A549 (cell line): ENCODE results near the gene PCDH12. TPM values are rescaled to one million over a fixed set of nuclear protein-coding genes. Genes with fewer than 3 reads are reported as not detected.

Experiments used
- ATAC-seq, 2 experiments: fragments of 200-7000 bp in 1 of 2; fragments of >200 bp in 1 of 2; cut with Nextera tagmentation in 1 of 2; cut with Tn5 transposase in 1 of 2; 3 replicates each; pipeline versions ENCODE4 v1.8.0 to v1.9.1; 2018 to 2020; ENCODE audit warnings: mild to moderate bottlenecking in 1 of 2, moderate library complexity in 1 of 2
- CTCF ChIA-PET: fragments of 300-600 bp; sonication (Branson Sonifier 250); formaldehyde crosslinking; extraction: SDS; loops from one replicate; lab custom pipeline; 2021; ENCODE audit warnings: antibody characterized with exemption, inconsistent platforms; lab: Yijun Ruan, JAX
- POLR2A ChIA-PET: fragments of 350-600 bp; formaldehyde crosslinking; extraction: SDS; loops from one replicate; lab custom pipeline; 2021; ENCODE audit warnings: antibody characterized with exemption, inconsistent platforms; lab: Yijun Ruan, JAX
- DNase-seq, 2 experiments: peaks; one replicate each; pipeline versions ENCODE4 v3.0.0 to v3.0.0-alpha.2; 2011 to 2016; ENCODE audit warnings: low read depth in 1 of 2, low spot score in 1 of 2
- FAIRE-seq: peaks from 2 replicates; lab custom pipeline; 2011; peaks lifted over from hg19 to GRCh38; lab: Jason Lieb, UNC
- H3K27ac ChIP-seq, 2 experiments: fragments of >200 bp; sonication (Bioruptor Twin); formaldehyde crosslinking; 3 replicates each; pipeline ENCODE4 v1.5.1; 2016 to 2017
- H3K4me1 ChIP-seq: fragments of >200 bp; sonication (Bioruptor Twin); formaldehyde crosslinking; 3 replicates; pipeline ENCODE4 v1.6.1; 2016
- H3K4me2 ChIP-seq: fragments of >200 bp; sonication (Bioruptor Twin); formaldehyde crosslinking; 3 replicates; pipeline ENCODE4 v1.6.1; 2016
- H3K4me3 ChIP-seq: fragments of >200 bp; sonication (Bioruptor Twin); formaldehyde crosslinking; 3 replicates; pipeline ENCODE4 v1.5.1; 2016
- H3K9me3 ChIP-seq: fragments of >200 bp; sonication (Bioruptor Twin); formaldehyde crosslinking; 3 replicates; pipeline ENCODE4 v1.6.1; 2016
- CBX2 ChIP-seq: fragments of 200-600 bp; sonication (generic); IDR thresholded peaks from 2 replicates; pipeline ENCODE4 v1.6.1; 2016; ENCODE audit warnings: low read depth, mild to moderate bottlenecking, borderline replicate concordance
- CEBPB ChIP-seq, 2 experiments: fragments of >200 bp in 1 of 2; sonication (Bioruptor Twin) in 1 of 2; formaldehyde crosslinking in 1 of 2; IDR thresholded peaks; 2 replicates each; pipeline ENCODE4 v1.6.1; 2012 to 2016
- CTCF ChIP-seq: fragments of >200 bp; sonication (Bioruptor Twin); formaldehyde crosslinking; IDR thresholded peaks from 3 replicates; pipeline ENCODE4 v1.5.1; 2016
- ESRRA ChIP-seq: fragments of 150-350 bp; IDR thresholded peaks from 2 replicates; pipeline ENCODE4 v1.6.1; 2014; ENCODE audit warnings: mild to moderate bottlenecking, low read length, borderline replicate concordance
- FOSB ChIP-seq: fragments of 250-450 bp; sonication (Bioruptor Pico); IDR thresholded peaks from 2 replicates; pipeline ENCODE4 v1.5.0; 2020; ENCODE audit warnings: mild to moderate bottlenecking, moderate library complexity
- FOXS1 ChIP-seq: fragments of 250-450 bp; sonication (Bioruptor Pico); IDR thresholded peaks from 2 replicates; pipeline ENCODE4 v1.5.0; 2020; ENCODE audit warnings: mild to moderate bottlenecking, moderate library complexity
- GATA3 ChIP-seq: IDR thresholded peaks from 2 replicates; pipeline ENCODE4 v1.6.1; 2012; ENCODE audit warnings: borderline replicate concordance
- HDAC2 ChIP-seq: fragments of 200-600 bp; sonication (generic); IDR thresholded peaks from 2 replicates; pipeline ENCODE4 v1.6.1; 2016
- HOXA7 ChIP-seq: fragments of 250-450 bp; sonication (Bioruptor Pico); IDR thresholded peaks from 2 replicates; pipeline ENCODE4 v1.5.0; 2020; ENCODE audit warnings: mild to moderate bottlenecking, moderate library complexity
- HOXB5 ChIP-seq: fragments of 250-450 bp; sonication (Bioruptor Pico); IDR thresholded peaks from 2 replicates; pipeline ENCODE4 v1.5.0; 2020; ENCODE audit warnings: mild to moderate bottlenecking, moderate library complexity
- JUN ChIP-seq, 2 experiments: fragments of >200 bp; sonication (Bioruptor Twin); formaldehyde crosslinking; IDR thresholded peaks; 2 replicates in 1 of 2; 3 replicates in 1 of 2; pipeline ENCODE4 v1.6.1; 2016 to 2017
- MAFK ChIP-seq: fragments of 450-650 bp; IDR thresholded peaks from 2 replicates; pipeline ENCODE4 v1.6.1; 2014; ENCODE audit not compliant: partially characterized antibody
- MAZ ChIP-seq: fragments of 150-350 bp; IDR thresholded peaks from 2 replicates; pipeline ENCODE4 v1.6.1; 2014; ENCODE audit warnings: antibody characterized with exemption, low read depth, low read length, borderline replicate concordance
- MYC ChIP-seq: IDR thresholded peaks from 2 replicates; pipeline ENCODE4 v1.6.1; 2012; ENCODE audit warnings: mild to moderate bottlenecking, inconsistent platforms, low read length, improper control_type of control experiment, borderline replicate concordance
- NFE2L2 ChIP-seq: fragments of 150-350 bp; conservative IDR thresholded peaks from 2 replicates; pipeline ENCODE4 v1.6.1; 2014; ENCODE audit warnings: low read length
- NR3C1 ChIP-seq: fragments of >200 bp; sonication (Bioruptor Twin); formaldehyde crosslinking; IDR thresholded peaks from 3 replicates; pipeline ENCODE4 v1.6.1; 2017
- PHF8 ChIP-seq: fragments of 200-600 bp; sonication (generic); IDR thresholded peaks from 2 replicates; pipeline ENCODE4 v1.6.1; 2016; ENCODE audit warnings: low read depth, mild to moderate bottlenecking, antibody characterized with exemption, moderate library complexity, borderline replicate concordance
- POLR2A ChIP-seq: IDR thresholded peaks from 2 replicates; pipeline ENCODE4 v1.6.1; 2012; ENCODE audit warnings: mild to moderate bottlenecking, low read length
- RARB ChIP-seq: fragments of 250-450 bp; sonication (Bioruptor Pico); IDR thresholded peaks from 2 replicates; pipeline ENCODE4 v1.8.0; 2021; ENCODE audit warnings: mild to moderate bottlenecking, moderate library complexity
- RCOR1 ChIP-seq: fragments of 150-350 bp; IDR thresholded peaks from 2 replicates; pipeline ENCODE4 v1.6.1; 2014; ENCODE audit warnings: antibody characterized with exemption, low read length, low read depth
- RFX5 ChIP-seq: fragments of 450-650 bp; IDR thresholded peaks from 2 replicates; pipeline ENCODE4 v1.7.1; 2014; ENCODE audit warnings: antibody characterized with exemption, mild to moderate bottlenecking, moderate library complexity
- SMC3 ChIP-seq: fragments of >200 bp; sonication (Bioruptor Twin); formaldehyde crosslinking; IDR thresholded peaks from 3 replicates; pipeline ENCODE4 v1.6.1; 2018; ENCODE audit warnings: inconsistent platforms
- TFCP2L1 ChIP-seq: fragments of 250-450 bp; sonication (Bioruptor Pico); IDR thresholded peaks from 2 replicates; pipeline ENCODE4 v1.5.0; 2021; ENCODE audit warnings: mild to moderate bottlenecking
- WGBS: methylation state at CpG from one replicate; pipeline ENCODE4 v1.1.6; 2017; ENCODE audit errors: missing lambda C conversion rate; 5-methylcytosine and 5-hydroxymethylcytosine counted together
- polyA plus RNA-seq, 4 experiments: library from polyadenylated mRNA; depleted of rRNA in 3 of 4; stranded (reverse); fragments of >200 nt; fragmentation: RNase III in 1 of 4; extraction: RNeasy Plus Mini Kit Qiagen cat#74134 plus additional on column Dnase treatment in 1 of 4; gene quantifications; 2 replicates in 3 of 4; 3 replicates in 1 of 4; pipeline ENCODE4 v1.2.3, GENCODE V29; 2011 to 2017
- TF ChIP-seq, protein P1 (sequence below): fragments of 200-600 bp; sonication (generic); IDR thresholded peaks from 2 replicates; pipeline ENCODE4 v1.6.1; 2016; ENCODE audit warnings: antibody characterized with exemption, mild to moderate bottlenecking, moderate library complexity
- TF ChIP-seq, protein P2 (sequence below): fragments of 450-650 bp; IDR thresholded peaks from 2 replicates; pipeline ENCODE4 v1.6.1; 2014; ENCODE audit warnings: antibody characterized with exemption
- TF ChIP-seq, protein P3 (sequence below): IDR thresholded peaks from 2 replicates; pipeline ENCODE4 v1.6.1; 2012; ENCODE audit warnings: low read depth, borderline replicate concordance

The PCDH12 gene
- polyA plus RNA-seq, 2 of the 4 experiments (the other 2 are of a cell fraction): not detected

- FAIRE-seq (no peak), ATAC-seq (no peak), DNase-seq (no peak)
- POLR2A ChIA-PET: no interaction called here
- CTCF ChIA-PET: interaction anchor here (1.2 to 1.6 kb wide), 2 partner anchors 10 to 34 kb away, joined by 3 to 6 read pairs; no protein-coding TSS in a partner anchor
- TF ChIP-seq MAZ (no peak), MYC (no peak), CBX2 (no peak), NR3C1 (no peak), CEBPB (IDR thresholded peaks at IDR 0.05) (no peak), TFCP2L1 (CRISPR knock-in tag) (no peak), PHF8 (no peak), FOXS1 (CRISPR knock-in tag) (no peak), FOSB (CRISPR knock-in tag) (no peak)
- TF ChIP-seq, protein P1, sequence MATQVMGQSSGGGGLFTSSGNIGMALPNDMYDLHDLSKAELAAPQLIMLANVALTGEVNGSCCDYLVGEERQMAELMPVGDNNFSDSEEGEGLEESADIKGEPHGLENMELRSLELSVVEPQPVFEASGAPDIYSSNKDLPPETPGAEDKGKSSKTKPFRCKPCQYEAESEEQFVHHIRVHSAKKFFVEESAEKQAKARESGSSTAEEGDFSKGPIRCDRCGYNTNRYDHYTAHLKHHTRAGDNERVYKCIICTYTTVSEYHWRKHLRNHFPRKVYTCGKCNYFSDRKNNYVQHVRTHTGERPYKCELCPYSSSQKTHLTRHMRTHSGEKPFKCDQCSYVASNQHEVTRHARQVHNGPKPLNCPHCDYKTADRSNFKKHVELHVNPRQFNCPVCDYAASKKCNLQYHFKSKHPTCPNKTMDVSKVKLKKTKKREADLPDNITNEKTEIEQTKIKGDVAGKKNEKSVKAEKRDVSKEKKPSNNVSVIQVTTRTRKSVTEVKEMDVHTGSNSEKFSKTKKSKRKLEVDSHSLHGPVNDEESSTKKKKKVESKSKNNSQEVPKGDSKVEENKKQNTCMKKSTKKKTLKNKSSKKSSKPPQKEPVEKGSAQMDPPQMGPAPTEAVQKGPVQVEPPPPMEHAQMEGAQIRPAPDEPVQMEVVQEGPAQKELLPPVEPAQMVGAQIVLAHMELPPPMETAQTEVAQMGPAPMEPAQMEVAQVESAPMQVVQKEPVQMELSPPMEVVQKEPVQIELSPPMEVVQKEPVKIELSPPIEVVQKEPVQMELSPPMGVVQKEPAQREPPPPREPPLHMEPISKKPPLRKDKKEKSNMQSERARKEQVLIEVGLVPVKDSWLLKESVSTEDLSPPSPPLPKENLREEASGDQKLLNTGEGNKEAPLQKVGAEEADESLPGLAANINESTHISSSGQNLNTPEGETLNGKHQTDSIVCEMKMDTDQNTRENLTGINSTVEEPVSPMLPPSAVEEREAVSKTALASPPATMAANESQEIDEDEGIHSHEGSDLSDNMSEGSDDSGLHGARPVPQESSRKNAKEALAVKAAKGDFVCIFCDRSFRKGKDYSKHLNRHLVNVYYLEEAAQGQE: no peak
- no peak overlapping the region for H3K4me2 ChIP-seq
- no peak overlapping the region for H3K4me3 ChIP-seq
- 89% methylated on average over 2 of the region's 2 CpGs for WGBS
- H3K4me1 ChIP-seq: peaks cover 12% of the 10 kb centered on the region
- H3K27ac ChIP-seq: no peak overlapping the region
- no peaks in the 10 kb centered on the region for H3K9me3 ChIP-seq
Observed at GRCh38 chr5:141926434-141926833, 31.6 kb downstream of the PCDH12 start.

GRCh38 chr5:141923448-141924313, 34.3 kb downstream of the PCDH12 start, which contains the start of gene DELE1:
Gene DELE1, plus strand, starts transcription at chr5:141923871. Its CDS starts 71 bp downstream, at chr5:141923942.
- CTCF ChIA-PET: interaction anchor here (1.0 to 3.1 kb wide), 9 partner anchors 10 to 232 kb away, joined by 3 to 13 read pairs (median 4); partner anchors contain the start of genes PCDH1 and RNF14
- ATAC-seq (peak; percentile 98 to 99), FAIRE-seq (no peak), DNase-seq (peak; percentile 95 to 96)
- H3K9me3 ChIP-seq: no peaks in the 10 kb centered on the region
- H3K4me3 ChIP-seq: peak within 1 kb of the TSS; percentile 89
- H3K27ac ChIP-seq: peak within 1 kb of the TSS; percentile 92 to 99
- WGBS: 0% methylated on average over 23 of the region's 53 CpGs
- POLR2A ChIA-PET: interaction anchor here (0.6 to 2.0 kb wide), 21 partner anchors 10 to 1735 kb away, joined by 3 to 28 read pairs (median 4); partner anchors contain the start of genes HDAC3, PCDH1, PCDH12 and RELL2
- peak within 1 kb of the TSS; percentile 97 for H3K4me2 ChIP-seq
- peaks cover 12% of the 10 kb centered on the region for H3K4me1 ChIP-seq
- TF ChIP-seq HDAC2: no peak
- TF ChIP-seq MAFK: no peak
- TF ChIP-seq, protein P2, sequence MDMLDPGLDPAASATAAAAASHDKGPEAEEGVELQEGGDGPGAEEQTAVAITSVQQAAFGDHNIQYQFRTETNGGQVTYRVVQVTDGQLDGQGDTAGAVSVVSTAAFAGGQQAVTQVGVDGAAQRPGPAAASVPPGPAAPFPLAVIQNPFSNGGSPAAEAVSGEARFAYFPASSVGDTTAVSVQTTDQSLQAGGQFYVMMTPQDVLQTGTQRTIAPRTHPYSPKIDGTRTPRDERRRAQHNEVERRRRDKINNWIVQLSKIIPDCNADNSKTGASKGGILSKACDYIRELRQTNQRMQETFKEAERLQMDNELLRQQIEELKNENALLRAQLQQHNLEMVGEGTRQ: no peak
- peak; percentile 87 to 93 for TF ChIP-seq JUN (IDR thresholded peaks at IDR 0.05)
- TF ChIP-seq SMC3: no peak
- TF ChIP-seq HOXB5 (CRISPR knock-in tag): no peak
- no peak for TF ChIP-seq ESRRA
- no peak for TF ChIP-seq CTCF
- TF ChIP-seq, protein P3, sequence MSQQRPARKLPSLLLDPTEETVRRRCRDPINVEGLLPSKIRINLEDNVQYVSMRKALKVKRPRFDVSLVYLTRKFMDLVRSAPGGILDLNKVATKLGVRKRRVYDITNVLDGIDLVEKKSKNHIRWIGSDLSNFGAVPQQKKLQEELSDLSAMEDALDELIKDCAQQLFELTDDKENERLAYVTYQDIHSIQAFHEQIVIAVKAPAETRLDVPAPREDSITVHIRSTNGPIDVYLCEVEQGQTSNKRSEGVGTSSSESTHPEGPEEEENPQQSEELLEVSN: peak; percentile 49; the same call in 1 of the 2 replicates
- TF ChIP-seq NFE2L2: no peak
- TF ChIP-seq RFX5: no peak
- TF ChIP-seq POLR2A: peak; percentile 80
- TF ChIP-seq GATA3: no peak
- no peak for TF ChIP-seq HOXA7
- TF ChIP-seq, protein P1: peak; percentile 38; the same call in 1 of the 2 replicates
- no peak for TF ChIP-seq RARB (CRISPR knock-in tag)
- TF ChIP-seq RCOR1: no peak
